ENCODE measurements around the gene HAUS7.

DNA sequence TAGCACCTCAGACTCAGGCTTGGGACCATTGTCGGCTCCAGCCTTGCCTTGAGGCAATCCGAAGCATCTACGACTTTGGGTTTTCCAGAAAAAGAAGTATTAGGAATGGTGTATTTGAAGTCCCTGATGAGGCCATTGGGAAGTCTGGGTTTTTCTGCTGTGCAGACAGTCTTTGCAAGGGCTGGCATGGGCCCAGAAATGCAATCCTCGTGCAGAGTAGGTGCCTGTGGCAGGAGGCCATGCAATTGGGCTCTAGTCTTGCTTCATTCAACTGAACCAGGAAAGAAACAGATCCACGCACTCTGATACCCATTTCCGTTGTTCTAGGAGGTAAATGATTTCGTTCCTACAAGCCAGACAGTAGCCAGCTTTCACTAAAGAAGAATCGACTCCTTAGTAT lies 46.7 kb downstream of the HAUS7 start:
- no peak for TF ChIP-seq TAF1 (IDR thresholded peaks at IDR 0.05; ENCODE audit: borderline replicate concordance, insufficient read depth, low read length)
- no peak for TF ChIP-seq REST (IDR thresholded peaks at IDR 0.05; ENCODE audit: insufficient read depth in 1 of 2, low read depth in 2 of 2, low read length in 2 of 2)
- TF ChIP-seq POLR2AphosphoS5 (IDR thresholded peaks at IDR 0.05; ENCODE audit: low read depth, low read length): no peak
- no peak for TF ChIP-seq SIN3A (IDR thresholded peaks at IDR 0.05; ENCODE audit: borderline replicate concordance, insufficient read depth, low read length)
